GM18867 (cell line): ENCODE measurements around the gene MLIP.

Experiments used
- ATAC-seq: cut with Tn5 transposase; IDR thresholded peaks from one replicate; pipeline ENCODE4 v1.9.1; 2021; ENCODE audit warnings: mild to moderate bottlenecking, moderate library complexity; ENCODE audit not compliant: unreplicated experiment

Gene MLIP

DNA sequence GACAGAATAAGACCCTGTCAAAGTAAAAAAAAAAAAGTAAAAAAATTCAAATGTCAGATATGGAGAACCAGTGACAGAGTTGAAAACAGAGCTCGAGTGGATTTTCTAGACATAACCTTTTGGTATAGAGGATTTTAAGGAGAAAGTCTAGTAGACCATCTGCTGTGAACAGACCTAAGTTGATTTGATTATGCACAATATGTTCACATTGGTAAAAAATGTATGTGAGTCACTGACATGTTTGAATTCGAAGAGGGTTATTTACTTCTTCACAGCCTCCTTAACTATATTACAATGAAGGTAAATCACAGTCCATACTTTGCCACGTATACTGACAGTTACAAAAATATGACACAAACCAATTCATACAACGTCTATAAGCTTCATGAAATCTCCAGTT lies 204.4 kb downstream of the MLIP start:
- no peak for ATAC-seq
